Tibial nerve (tissue), 4 donors: ENCODE results near the gene GAREM1. TPM values are rescaled to one million over a fixed set of nuclear protein-coding genes. Genes with fewer than 3 reads are reported as not detected.

Source experiments
- DNase-seq, 2 donors: peaks; one replicate each; pipeline ENCODE4 v3.0.0-alpha.2; 2019; ENCODE audit warnings: low spot score in 2 of 2
- H3K27ac ChIP-seq, 4 donors: fragments of 200-600 bp; sonication (generic) in 3 of 4; one replicate each; pipeline ENCODE4 v1.5.1; 2017 to 2019; ENCODE audit warnings: mild to moderate bottlenecking in 1 of 4
- H3K27me3 ChIP-seq, 2 donors: fragments of 200-600 bp; sonication (generic) in 1 of 2; one replicate each; pipeline versions ENCODE4 v1.5.1 to v1.6.0; 2017 to 2019
- H3K36me3 ChIP-seq, 3 donors: fragments of 200-600 bp; sonication (generic); one replicate each; pipeline ENCODE4 v1.5.1; 2018 to 2019
- H3K4me1 ChIP-seq, 4 donors: fragments of 200-600 bp; sonication (generic) in 3 of 4; one replicate each; pipeline ENCODE4 v1.5.1; 2017 to 2019
- H3K4me3 ChIP-seq, 4 donors: fragments of 200-600 bp; sonication (generic) in 3 of 4; one replicate each; pipeline ENCODE4 v1.5.1; 2017 to 2019; ENCODE audit warnings: mild to moderate bottlenecking in 1 of 4, moderate library complexity in 1 of 4
- H3K9me3 ChIP-seq, 4 donors: fragments of 200-600 bp; sonication (generic) in 3 of 4; one replicate each; pipeline ENCODE4 v1.5.1; 2017 to 2019
- CTCF ChIP-seq, 5 experiments: fragments of 200-600 bp in 3 of 5; fragments of 450-650 bp in 2 of 5; sonication (generic) in 3 of 5; IDR thresholded peaks; one replicate each; pipeline ENCODE4 v1.5.1; 2016 to 2019; ENCODE audit warnings: antibody characterized with exemption in 5 of 5, mild to moderate bottlenecking in 3 of 5, moderate library complexity in 2 of 5
- EP300 ChIP-seq, 2 donors: sonication (generic); formaldehyde crosslinking; IDR thresholded peaks; one replicate each; pipeline ENCODE4 v1.6.1; 2017; ENCODE audit warnings: antibody characterized with exemption in 2 of 2, mild to moderate bottlenecking in 1 of 2
- POLR2A ChIP-seq, 2 donors: fragments of 450-650 bp; IDR thresholded peaks; one replicate each; pipeline ENCODE4 v1.6.1; 2017; ENCODE audit warnings: antibody characterized with exemption in 2 of 2, mild to moderate bottlenecking in 2 of 2, moderate library complexity in 2 of 2
- WGBS, 2 donors: methylation state at CpG; one replicate each; pipeline ENCODE4 v1.1.5; 2018; 5-methylcytosine and 5-hydroxymethylcytosine counted together
- total RNA-seq, 4 donors: library from RNA; depleted of rRNA; stranded (reverse); fragments of >200 nt; gene quantifications; one replicate each; pipeline ENCODE4 v1.1.0, GENCODE V29; 2016

The GAREM1 gene
- total RNA-seq, 4 donors from 2014 or later = 25.1 to 33.0 (median 30.7) TPM

GRCh38 chr18:32258558-32259204 lies 212.0 kb downstream of the GAREM1 start:
- TF ChIP-seq EP300 (IDR thresholded peaks at IDR 0.05) = no peak
- TF ChIP-seq CTCF (IDR thresholded peaks at IDR 0.05) = no peak
- TF ChIP-seq POLR2A (IDR thresholded peaks at IDR 0.05) = no peak
- no peaks in the 10 kb centered on the region for H3K9me3 ChIP-seq
- H3K36me3 ChIP-seq = no peaks in the 10 kb centered on the region
- no peaks in the 10 kb centered on the region for H3K27me3 ChIP-seq
- DNase-seq = no peak
- H3K4me1 ChIP-seq = no peaks in the 10 kb centered on the region
- 76 to 78% methylated on average over 5 of the region's 5 CpGs for WGBS, 2 donors
- H3K27ac ChIP-seq = no peak overlapping the region
- H3K4me3 ChIP-seq = no peak overlapping the region

- no peak overlapping the region for H3K27ac ChIP-seq
- H3K27me3 ChIP-seq = no peaks in the 10 kb centered on the region
- no peak overlapping the region for H3K4me3 ChIP-seq
- 84 to 86% methylated on average over 2 of the region's 2 CpGs for WGBS, 2 donors
- H3K4me1 ChIP-seq = no peaks in the 10 kb centered on the region
- TF ChIP-seq CTCF (IDR thresholded peaks at IDR 0.05) = no peak
- no peak for TF ChIP-seq POLR2A (IDR thresholded peaks at IDR 0.05)
- TF ChIP-seq EP300 (IDR thresholded peaks at IDR 0.05) = no peak
- no peak for DNase-seq
- no peaks in the 10 kb centered on the region for H3K9me3 ChIP-seq
- no peaks in the 10 kb centered on the region for H3K36me3 ChIP-seq
Observed at GRCh38 chr18:32258148-32258547, 212.5 kb downstream of the GAREM1 start.

- no peak for TF ChIP-seq CTCF (IDR thresholded peaks at IDR 0.05)
- no peak for TF ChIP-seq POLR2A (IDR thresholded peaks at IDR 0.05)
- 77 to 78% methylated on average over 5 of the region's 5 CpGs for WGBS, 2 donors
- no peaks in the 10 kb centered on the region for H3K9me3 ChIP-seq
- H3K4me1 ChIP-seq = no peaks in the 10 kb centered on the region
- H3K36me3 ChIP-seq = no peaks in the 10 kb centered on the region
- H3K4me3 ChIP-seq = no peak overlapping the region
- no peak for DNase-seq
- H3K27ac ChIP-seq = no peak overlapping the region
- H3K27me3 ChIP-seq = no peaks in the 10 kb centered on the region
Observed at GRCh38 chr18:32257084-32257785, 213.4 kb downstream of the GAREM1 start.

DNA sequence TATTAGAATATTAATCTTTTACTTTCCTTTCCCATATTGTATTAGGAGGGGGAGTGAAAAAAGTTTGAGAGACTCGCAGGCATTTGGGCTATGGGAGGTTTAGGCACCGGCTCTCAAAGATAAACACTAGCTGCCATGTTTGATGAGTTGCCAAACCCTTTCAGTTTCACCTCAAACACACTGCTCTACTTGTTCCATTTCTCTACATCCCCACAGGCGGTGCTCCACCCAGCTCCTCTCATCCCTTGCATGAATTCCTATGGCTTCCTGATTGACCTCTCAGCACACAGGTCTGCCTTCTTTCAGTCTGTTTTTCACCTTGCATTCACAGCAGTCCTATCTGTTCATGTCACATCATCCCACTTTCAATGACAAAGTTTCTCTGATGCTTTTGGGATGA lies 215.1 kb downstream of the GAREM1 start:
- no peaks in the 10 kb centered on the region for H3K4me1 ChIP-seq
- no peaks in the 10 kb centered on the region for H3K36me3 ChIP-seq
- no peak overlapping the region for H3K4me3 ChIP-seq
- 70 to 82% methylated on average over 3 of the region's 3 CpGs for WGBS, 2 donors
- H3K27me3 ChIP-seq = no peaks in the 10 kb centered on the region
- TF ChIP-seq EP300 (IDR thresholded peaks at IDR 0.05) = no peak
- TF ChIP-seq CTCF (IDR thresholded peaks at IDR 0.05) = no peak
- no peak for TF ChIP-seq POLR2A (IDR thresholded peaks at IDR 0.05)
- no peak overlapping the region for H3K27ac ChIP-seq
- DNase-seq = no peak
- no peaks in the 10 kb centered on the region for H3K9me3 ChIP-seq

DNA sequence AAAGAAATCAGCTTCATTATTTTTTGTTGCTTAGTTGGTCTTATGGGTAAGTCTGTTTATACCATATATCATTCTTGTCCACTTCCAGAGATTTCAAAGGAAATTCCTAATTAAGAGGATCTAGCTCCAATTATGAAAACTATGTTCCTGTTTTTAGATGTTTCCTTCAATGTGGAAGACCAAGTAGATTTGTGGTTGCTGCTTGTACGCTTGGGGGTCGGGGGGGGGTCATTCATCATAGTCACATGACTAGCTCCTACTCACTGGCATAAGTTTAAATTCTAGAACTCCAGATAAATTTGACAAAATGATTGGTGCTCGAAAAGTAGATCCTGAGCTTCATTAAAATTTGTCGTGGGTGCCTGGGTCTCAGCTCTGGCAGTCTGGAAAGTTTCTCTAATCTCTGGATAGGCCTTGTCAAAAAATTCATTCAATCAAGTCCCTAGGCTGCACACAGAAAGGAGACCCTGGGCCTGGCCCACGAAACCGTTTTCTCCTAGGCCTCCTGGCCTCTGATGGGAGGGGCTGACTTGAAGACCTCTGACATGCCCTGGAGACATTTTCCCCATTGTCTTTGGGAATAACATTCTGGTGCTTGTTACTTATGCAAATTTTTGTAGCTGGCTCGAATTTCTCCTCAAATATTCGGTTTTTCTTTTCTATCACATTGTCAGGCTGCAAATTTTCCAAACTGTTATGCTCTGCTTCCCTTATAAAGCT lies 218.4 kb downstream of the GAREM1 start:
- no peak overlapping the region for H3K4me3 ChIP-seq
- DNase-seq = no peak
- H3K9me3 ChIP-seq = no peaks in the 10 kb centered on the region
- no peaks in the 10 kb centered on the region for H3K27me3 ChIP-seq
- H3K27ac ChIP-seq = no peak overlapping the region
- TF ChIP-seq POLR2A (IDR thresholded peaks at IDR 0.05) (no peak), EP300 (IDR thresholded peaks at IDR 0.05) (no peak), CTCF (IDR thresholded peaks at IDR 0.05) (no peak)
- no peaks in the 10 kb centered on the region for H3K4me1 ChIP-seq
- WGBS, 2 donors = 53 to 56% methylated on average over 8 of the region's 8 CpGs
- no peaks in the 10 kb centered on the region for H3K36me3 ChIP-seq
